CD14-positive monocyte (primary cell): ENCODE results near the gene A4GALT. TPM values are rescaled to one million over a fixed set of nuclear protein-coding genes. Genes with fewer than 3 reads are reported as not detected.
A peak's percentile ranks its signal among the peaks of the same experiment; 100 is the strongest.

Experiments
- DNase-seq, 3 donors: peaks; one replicate each; pipeline ENCODE4 v3.0.0-alpha.2; 2011 to 2022
- H2AFZ ChIP-seq: 2 replicates; pipeline ENCODE4 v1.6.0; 2012; ENCODE audit warnings: mild to moderate bottlenecking, low read depth, low read length, inconsistent platforms; ENCODE audit not compliant: insufficient read depth, poor library complexity, severe bottlenecking
- H3K27ac ChIP-seq, 2 donors: 1 replicate in 1 of 2; 2 replicates in 1 of 2; pipeline ENCODE4 v1.5.1; 2012 to 2013; ENCODE audit warnings: low read length in 2 of 2, control low read depth in 1 of 2, inconsistent platforms in 1 of 2, low read depth in 1 of 2, mild to moderate bottlenecking in 1 of 2
- H3K27me3 ChIP-seq, 2 donors: one replicate each; pipeline versions ENCODE4 v1.6.0 to v1.6.1; 2011 to 2013; ENCODE audit warnings: low read length in 2 of 2; ENCODE audit not compliant: control insufficient read depth in 2 of 2, insufficient read depth in 2 of 2
- H3K36me3 ChIP-seq, 2 donors: replicated peaks in 1 of 2; 1 replicate in 1 of 2; 2 replicates in 1 of 2; pipeline versions ENCODE4 v1.5.1 to v1.6.1; 2012 to 2013; ENCODE audit warnings: low read length in 2 of 2, control low read depth in 1 of 2, inconsistent platforms in 1 of 2, mild to moderate bottlenecking in 1 of 2; ENCODE audit not compliant: insufficient read depth in 2 of 2, control insufficient read depth in 1 of 2
- H3K4me1 ChIP-seq, 2 donors: 1 replicate in 1 of 2; 2 replicates in 1 of 2; pipeline versions ENCODE4 v1.5.1 to v1.6.1; 2012 to 2013; ENCODE audit warnings: low read length in 2 of 2, control low read depth in 1 of 2, inconsistent platforms in 1 of 2, mild to moderate bottlenecking in 1 of 2, moderate library complexity in 1 of 2; ENCODE audit not compliant: insufficient read depth in 2 of 2, control insufficient read depth in 1 of 2
- H3K4me2 ChIP-seq: replicated peaks from 2 replicates; pipeline ENCODE3; 2012; ENCODE audit warnings: low read length, moderate library complexity, mild to moderate bottlenecking; ENCODE audit not compliant: poor library complexity, severe bottlenecking; ENCODE audit errors: extremely low read depth
- H3K4me3 ChIP-seq, 3 experiments: fragments of 200-600 bp in 1 of 3; sonication (generic) in 1 of 3; replicated peaks in 1 of 3; 1 replicate in 2 of 3; 2 replicates in 1 of 3; pipeline ENCODE4 v1.5.1; 2011 to 2013; ENCODE audit warnings: low read length in 3 of 3, mild to moderate bottlenecking in 3 of 3, control low read depth in 2 of 3, low read depth in 2 of 3, inconsistent platforms in 1 of 3, moderate library complexity in 1 of 3
- H3K79me2 ChIP-seq: 2 replicates; pipeline ENCODE4 v1.6.0; 2012; ENCODE audit warnings: mild to moderate bottlenecking, control low read depth, inconsistent platforms, low read length, moderate library complexity; ENCODE audit not compliant: insufficient read depth
- H3K9ac ChIP-seq: 2 replicates; pipeline ENCODE4 v1.6.0; 2017; ENCODE audit warnings: low read length, mild to moderate bottlenecking; ENCODE audit not compliant: insufficient read depth, poor library complexity, severe bottlenecking
- H3K9me3 ChIP-seq, 2 donors: replicated peaks in 1 of 2; 1 replicate in 1 of 2; 2 replicates in 1 of 2; pipeline versions ENCODE4 v1.5.1 to v1.6.1; 2012 to 2013; ENCODE audit warnings: low read length in 2 of 2, control low read depth in 1 of 2; ENCODE audit not compliant: control insufficient read depth in 1 of 2, insufficient read depth in 1 of 2
- H4K20me1 ChIP-seq: 2 replicates; pipeline ENCODE4 v1.6.0; 2012; ENCODE audit warnings: mild to moderate bottlenecking, low read length, control low read depth, moderate library complexity; ENCODE audit not compliant: insufficient read depth
- H3K27ac Mint-ChIP-seq, 7 donors: one replicate each; pipeline ENCODE4 v1.8.0; 2020; ENCODE audit warnings: mild to moderate bottlenecking in 7 of 7, mixed read lengths in 7 of 7, moderate library complexity in 6 of 7, inconsistent platforms in 2 of 7
- H3K27me3 Mint-ChIP-seq, 3 donors: one replicate each; pipeline ENCODE4 v1.8.0; 2021 to 2022; ENCODE audit warnings: low read depth in 3 of 3, mild to moderate bottlenecking in 3 of 3, mixed read lengths in 3 of 3, moderate library complexity in 3 of 3, inconsistent platforms in 1 of 3
- H3K36me3 Mint-ChIP-seq, 2 donors: one replicate each; pipeline ENCODE4 v1.8.0; 2020; ENCODE audit warnings: mixed read lengths in 2 of 2, inconsistent platforms in 1 of 2, mild to moderate bottlenecking in 1 of 2
- H3K4me1 Mint-ChIP-seq: one replicate; pipeline ENCODE4 v1.8.0; 2020; ENCODE audit warnings: mild to moderate bottlenecking, mixed read lengths
- H3K4me3 Mint-ChIP-seq, 2 donors: one replicate each; pipeline ENCODE4 v1.8.0; 2020; ENCODE audit warnings: mild to moderate bottlenecking in 2 of 2, mixed read lengths in 2 of 2, moderate library complexity in 1 of 2
- H3K9me3 Mint-ChIP-seq, 7 donors: one replicate each; pipeline ENCODE4 v1.8.0; 2020 to 2022; ENCODE audit warnings: mixed read lengths in 7 of 7, mild to moderate bottlenecking in 6 of 7, moderate library complexity in 6 of 7, inconsistent platforms in 2 of 7
- CTCF ChIP-seq: fragments of 200-600 bp; IDR thresholded peaks from one replicate; pipeline ENCODE4 v1.8.0; 2022; ENCODE audit warnings: antibody characterized with exemption, mild to moderate bottlenecking
- WGBS: methylation state at CpG from one replicate; pipeline ENCODE4 v1.1.5; 2013; ENCODE audit warnings: missing lambda C conversion rate; ENCODE audit not compliant: insufficient coverage; 5-methylcytosine and 5-hydroxymethylcytosine counted together
- intact Hi-C, 2 donors: fragments of 100-400 bp; cut with micrococcal nuclease; formaldehyde crosslinking; loops; one replicate each; pipeline versions ENCODE4 v1.15.0 to v1.15.1; 2023
- polyA plus RNA-seq, 3 donors: library from polyadenylated mRNA; depleted of rRNA in 1 of 3; unstranded in 2 of 3; stranded (reverse) in 1 of 3; fragments of 300-500 nt in 2 of 3; fragments of >200 nt in 1 of 3; fragmentation: Illumina TruSeq in 2 of 3; gene quantifications; 1 replicate in 2 of 3; 2 replicates in 1 of 3; pipeline ENCODE4 v1.2.3, GENCODE V29; 2012 to 2021

Gene A4GALT
- polyA plus RNA-seq, 3 donors, result not detected

GRCh38 chr22:42680648-42681047, 40.0 kb downstream of the A4GALT start:
- no peak overlapping the region for H3K4me3 Mint-ChIP-seq
- Histone ChIP-seq H3K27ac (no peak overlapping the region), H3K9ac (no peak overlapping the region), H3K36me3 (no peaks in the 10 kb centered on the region), H4K20me1 (no peaks in the 10 kb centered on the region), H3K27me3 (no peaks in the 10 kb centered on the region), H3K4me1 (no peaks in the 10 kb centered on the region), H3K9me3 (peaks cover 0 to 8% of the 10 kb centered on the region in 2 donors), H3K4me2 (no peak overlapping the region), H2AFZ (no peak overlapping the region), H3K79me2 (no peaks in the 10 kb centered on the region), H3K4me3 (no peak overlapping the region)
- peak; percentile 35 to 86 (median 71) for DNase-seq
- TF ChIP-seq CTCF, result no peak
- H3K4me1 Mint-ChIP-seq, result peaks cover 17% of the 10 kb centered on the region
- 95% methylated on average over 6 of the region's 8 CpGs for WGBS
- peak overlapping the region; percentile 7 to 87 (median 67) for H3K27ac Mint-ChIP-seq
- intact Hi-C loops, result no loop called here
- peaks cover 2 to 10% (median 9%) of the 10 kb centered on the region in 3 donors for H3K27me3 Mint-ChIP-seq
- H3K9me3 Mint-ChIP-seq, result peaks cover 4 to 13% (median 10%) of the 10 kb centered on the region in 7 donors
- H3K36me3 Mint-ChIP-seq, result peaks cover 0 to 1% of the 10 kb centered on the region in 2 donors

- peaks cover 17% of the 10 kb centered on the region for H3K4me1 Mint-ChIP-seq
- Histone ChIP-seq H3K27me3 (no peaks in the 10 kb centered on the region), H3K9me3 (peaks cover 0 to 8% of the 10 kb centered on the region in 2 donors), H4K20me1 (no peaks in the 10 kb centered on the region), H3K79me2 (no peaks in the 10 kb centered on the region), H3K4me3 (no peak overlapping the region), H3K36me3 (no peaks in the 10 kb centered on the region), H3K4me2 (no peak overlapping the region), H2AFZ (no peak overlapping the region), H3K4me1 (no peaks in the 10 kb centered on the region), H3K27ac (no peak overlapping the region), H3K9ac (no peak overlapping the region)
- intact Hi-C loops, result no loop called here
- peaks cover 0 to 1% of the 10 kb centered on the region in 2 donors for H3K36me3 Mint-ChIP-seq
- H3K9me3 Mint-ChIP-seq, result peaks cover 4 to 13% (median 10%) of the 10 kb centered on the region in 7 donors
- no peak for TF ChIP-seq CTCF
- WGBS, result 100% methylated on average over 1 of the region's 4 CpGs
- H3K27me3 Mint-ChIP-seq, result peaks cover 2 to 16% (median 9%) of the 10 kb centered on the region in 3 donors
- no peak overlapping the region for H3K4me3 Mint-ChIP-seq
- DNase-seq, result peak in 1 of 3 donors; percentile 12
- peak overlapping the region in 5 of 7 donors; percentile 51 to 87 (median 78) for H3K27ac Mint-ChIP-seq
Measured at GRCh38 chr22:42679691-42680090, 41.0 kb downstream of the A4GALT start.
